ENCODE results near the gene PKN1.
"Not testable (repeated sequence)": the region's sequence is repeated elsewhere in the genome, so short reads cannot be mapped to it uniquely, and the experiment has no call there.

Gene PKN1

GRCh38 chr19:14462401-14462800 is 29.3 kb downstream of the PKN1 start:
- DNase-seq (ENCODE audit: low read depth in 2 of 3, low spot score in 2 of 3) = not testable (repeated sequence)

- no peak for DNase-seq (ENCODE audit: low read depth in 2 of 3, low spot score in 2 of 3)
Observed at GRCh38 chr19:14463747-14464146, 30.6 kb downstream of the PKN1 start.

GRCh38 chr19:14467391-14467790 is 34.3 kb downstream of the PKN1 start:
- DNase-seq (ENCODE audit: low read depth in 2 of 3, low spot score in 2 of 3) = no peak

GRCh38 chr19:14467816-14468215 is 34.7 kb downstream of the PKN1 start:
- no peak for DNase-seq (ENCODE audit: low read depth in 2 of 3, low spot score in 2 of 3)

- DNase-seq (ENCODE audit: low read depth in 2 of 3, low spot score in 2 of 3) = no peak
Observed at GRCh38 chr19:14470031-14470876, 37.1 kb downstream of the PKN1 start.

GRCh38 chr19:14471436-14472187 is 38.5 kb downstream of the PKN1 start:
- no peak for DNase-seq (ENCODE audit: low read depth in 2 of 3, low spot score in 2 of 3)

GRCh38 chr19:14472202-14472938 is 39.3 kb downstream of the PKN1 start:
- DNase-seq (ENCODE audit: low read depth in 2 of 3, low spot score in 2 of 3) = peak; percentile 60 to 97 (median 96)

- no peak for DNase-seq (ENCODE audit: low read depth in 2 of 3, low spot score in 2 of 3)
Observed at GRCh38 chr19:14473073-14473977, 40.2 kb downstream of the PKN1 start.

GRCh38 chr19:14473978-14474578 is 41.0 kb downstream of the PKN1 start:
- DNase-seq (ENCODE audit: low read depth in 2 of 3, low spot score in 2 of 3) = no peak

- DNase-seq (ENCODE audit: low read depth in 2 of 3, low spot score in 2 of 3) = no peak
Observed at GRCh38 chr19:14474827-14475226, 41.7 kb downstream of the PKN1 start.

GRCh38 chr19:14475251-14476073 is 42.4 kb downstream of the PKN1 start, which contains the start of gene PTGER1:
TSS of gene PTGER1 (minus strand) at chr19:14475354. CDS start at chr19:14474320, 1,034 bp downstream.
- peak in 1 of 3 experiments; percentile 25 for DNase-seq (ENCODE audit: low read depth in 2 of 3, low spot score in 2 of 3)

- no peak for DNase-seq (ENCODE audit: low read depth in 2 of 3, low spot score in 2 of 3)
Observed at GRCh38 chr19:14476327-14476672, 43.2 kb downstream of the PKN1 start.

GRCh38 chr19:14476673-14477401 is 43.7 kb downstream of the PKN1 start:
- no peak for DNase-seq (ENCODE audit: low read depth in 2 of 3, low spot score in 2 of 3)

- no peak for DNase-seq (ENCODE audit: low read depth in 2 of 3, low spot score in 2 of 3)
Observed at GRCh38 chr19:14477418-14478112, 44.5 kb downstream of the PKN1 start.

GRCh38 chr19:14478113-14478545 is 45.0 kb downstream of the PKN1 start:
- DNase-seq (ENCODE audit: low read depth in 2 of 3, low spot score in 2 of 3) = no peak

GRCh38 chr19:14479309-14479974 is 46.3 kb downstream of the PKN1 start:
- no peak for DNase-seq (ENCODE audit: low read depth in 2 of 3, low spot score in 2 of 3)

GRCh38 chr19:14479975-14480699 is 47.0 kb downstream of the PKN1 start:
- DNase-seq (ENCODE audit: low read depth in 2 of 3, low spot score in 2 of 3) = peak in 2 of 3 experiments; percentile 64 to 68
